GM21737 (cell line): ENCODE measurements around the gene KRT36.

Experiments
- ATAC-seq: cut with Tn5 transposase; IDR thresholded peaks from one replicate; pipeline ENCODE4 v1.9.1; 2021; ENCODE audit warnings: mild to moderate bottlenecking, moderate library complexity; ENCODE audit not compliant: unreplicated experiment

The KRT36 gene

GRCh38 chr17:41522301-41523224 is 32.9 kb upstream of the KRT36 start:
- no peak for ATAC-seq

- no peak for ATAC-seq
These were observed 32.0 kb upstream of the KRT36 start for GRCh38 chr17:41521574-41522261.

GRCh38 chr17:41520821-41521521 is 31.3 kb upstream of the KRT36 start:
- ATAC-seq, result no peak

- no peak for ATAC-seq
These were observed 30.0 kb upstream of the KRT36 start for GRCh38 chr17:41519501-41520224.

- ATAC-seq, result no peak
These were observed 29.2 kb upstream of the KRT36 start, which contains the start of gene KRT15 for GRCh38 chr17:41518789-41519449. Gene KRT15 (minus strand): TSS chr17:41518890. CDS start chr17:41518827, 63 bp downstream.

- no peak for ATAC-seq
These were observed 28.3 kb upstream of the KRT36 start for GRCh38 chr17:41518031-41518430.

- ATAC-seq, result no peak
These were observed 27.1 kb upstream of the KRT36 start for GRCh38 chr17:41516830-41517283.

GRCh38 chr17:41516147-41516829 is 26.6 kb upstream of the KRT36 start:
- ATAC-seq, result no peak

- ATAC-seq, result no peak
These were observed 23.4 kb upstream of the KRT36 start for GRCh38 chr17:41513168-41513547.

- no peak for ATAC-seq
These were observed 22.9 kb upstream of the KRT36 start for GRCh38 chr17:41512546-41513167.

- ATAC-seq, result no peak
These were observed 22.0 kb upstream of the KRT36 start for GRCh38 chr17:41511716-41512115.

GRCh38 chr17:41511116-41511515 is 21.4 kb upstream of the KRT36 start:
- no peak for ATAC-seq

GRCh38 chr17:41510251-41511065 is 20.7 kb upstream of the KRT36 start:
- no peak for ATAC-seq

- no peak for ATAC-seq
These were observed 17.7 kb upstream of the KRT36 start for GRCh38 chr17:41507315-41507880.

- no peak for ATAC-seq
These were observed 16.4 kb upstream of the KRT36 start for GRCh38 chr17:41505809-41506767.

GRCh38 chr17:41505007-41505808 is 15.5 kb upstream of the KRT36 start, which contains the start of gene KRT13:
Gene KRT13 (minus strand): TSS chr17:41505612. CDS start chr17:41505550, 62 bp downstream.
- ATAC-seq, result no peak
